ENCODE data around the gene SELENOW.
A peak's percentile ranks its signal among the peaks of the same experiment; 100 is the strongest.
"Not testable (repeated sequence)": the region's sequence is repeated elsewhere in the genome, so short reads cannot be mapped to it uniquely, and the experiment has no call there.

The SELENOW gene

GRCh38 chr19:47756953-47757608 is 21.4 kb upstream of the SELENOW start:
- no peak for DNase-seq

GRCh38 chr19:47757617-47758442 is 20.7 kb upstream of the SELENOW start:
- DNase-seq, result no peak

- DNase-seq, result no peak
These were observed 20.1 kb upstream of the SELENOW start for GRCh38 chr19:47758443-47758804.

- DNase-seq, result no peak
These were observed 17.9 kb upstream of the SELENOW start for GRCh38 chr19:47760632-47760999.

- DNase-seq, result no peak
These were observed 16.9 kb upstream of the SELENOW start for GRCh38 chr19:47761566-47761965.

GRCh38 chr19:47762151-47762550 is 16.4 kb upstream of the SELENOW start:
- DNase-seq, result no peak

GRCh38 chr19:47762615-47763308 is 15.7 kb upstream of the SELENOW start:
- no peak for DNase-seq

- DNase-seq, result not testable (repeated sequence)
These were observed 13.8 kb upstream of the SELENOW start for GRCh38 chr19:47764705-47765104.

GRCh38 chr19:47765523-47766358 is 12.8 kb upstream of the SELENOW start:
- DNase-seq, result peak; percentile 52

- DNase-seq, result no peak
These were observed 12.2 kb upstream of the SELENOW start for GRCh38 chr19:47766359-47766620.

GRCh38 chr19:47766670-47767069 is 11.8 kb upstream of the SELENOW start:
- DNase-seq, result no peak

- DNase-seq, result no peak
These were observed 11.2 kb upstream of the SELENOW start for GRCh38 chr19:47767349-47767748.

GRCh38 chr19:47768604-47769003 is 9.9 kb upstream of the SELENOW start:
- DNase-seq, result no peak

GRCh38 chr19:47769534-47769933 is 9.0 kb upstream of the SELENOW start:
- no peak for DNase-seq

GRCh38 chr19:47771291-47771690 is 7.2 kb upstream of the SELENOW start:
- not testable (repeated sequence) for DNase-seq

GRCh38 chr19:47776568-47776967 is 1.9 kb upstream of the SELENOW start:
- no peak for DNase-seq

GRCh38 chr19:47777245-47778048 is 1.1 kb upstream of the SELENOW start:
- not testable (repeated sequence) for DNase-seq

GRCh38 chr19:47778954-47779351 is 450 bp downstream of the SELENOW start:
- peak; percentile 26 for DNase-seq

GRCh38 chr19:47779524-47780214 is 1.2 kb downstream of the SELENOW start:
- DNase-seq, result no peak

GRCh38 chr19:47780215-47780551 is 1.7 kb downstream of the SELENOW start:
- DNase-seq, result no peak

GRCh38 chr19:47781590-47782262 is 3.2 kb downstream of the SELENOW start:
- no peak for DNase-seq

Data from activated naive CD4-positive, alpha-beta T cell treated with Interleukin-2 at 50 U/mL for 16 hours (primary cell).